GM20431 (cell line): ENCODE data around the gene MACROD2.

Source experiments
- in situ Hi-C: fragments of 300-500 bp; cut with MseI, MboI; formaldehyde crosslinking; loops from one replicate; pipeline ENCODE4 v1.15.0; 2020; ENCODE audit warnings: low sequenced_read_pairs; ENCODE audit not compliant: unreplicated experiment

The MACROD2 gene

DNA sequence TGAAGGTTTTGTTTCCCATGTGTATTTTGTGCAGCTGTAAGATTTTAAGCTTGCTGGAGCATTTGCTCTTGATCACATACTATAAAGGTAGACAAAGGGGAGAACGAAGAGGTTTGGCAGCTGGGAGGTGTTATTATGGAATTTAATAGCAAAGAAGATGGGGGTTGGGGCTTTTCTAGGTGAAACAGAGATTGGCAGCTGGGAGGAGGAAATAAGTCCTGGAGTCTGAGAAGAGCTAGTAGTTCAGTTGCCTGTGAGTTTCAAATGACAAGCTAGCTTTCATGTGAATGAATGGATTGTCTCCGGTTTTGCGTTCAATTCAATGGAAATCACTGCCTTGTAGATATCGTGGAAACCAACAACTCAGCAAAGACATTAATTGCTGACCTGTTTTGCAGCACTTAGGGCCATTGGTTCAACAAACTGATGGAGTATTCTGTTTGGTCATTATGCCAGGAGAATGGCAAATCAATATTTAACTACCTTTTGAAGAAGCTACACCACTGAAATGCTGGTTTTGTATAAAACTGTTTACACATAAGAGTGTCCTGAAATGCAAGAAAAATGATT is 380.2 kb downstream of the MACROD2 start:
- in situ Hi-C loops = no loop called here

DNA sequence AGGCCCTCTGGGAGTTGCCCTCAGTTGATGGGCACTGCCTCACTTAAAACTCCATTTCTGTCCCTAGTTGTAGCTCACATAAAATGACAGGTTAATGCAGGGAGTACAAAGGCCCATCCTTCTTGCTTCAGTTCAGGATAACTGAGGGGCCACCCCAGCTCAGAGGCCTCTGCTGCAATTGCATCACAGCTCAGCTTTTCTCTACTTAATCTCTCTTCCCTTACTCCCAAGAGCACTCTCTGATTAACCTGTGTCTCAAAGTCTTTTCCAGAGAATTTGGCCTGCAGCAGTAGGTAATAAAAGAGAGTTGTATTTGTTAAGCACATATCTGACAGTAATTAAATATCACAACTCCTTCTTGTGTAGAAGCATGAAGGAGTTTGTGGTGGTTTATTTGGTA is 383.0 kb downstream of the MACROD2 start:
- in situ Hi-C loops = no loop called here

GRCh38 chr20:14383335-14383734 is 388.0 kb downstream of the MACROD2 start:
- in situ Hi-C loops = no loop called here

DNA sequence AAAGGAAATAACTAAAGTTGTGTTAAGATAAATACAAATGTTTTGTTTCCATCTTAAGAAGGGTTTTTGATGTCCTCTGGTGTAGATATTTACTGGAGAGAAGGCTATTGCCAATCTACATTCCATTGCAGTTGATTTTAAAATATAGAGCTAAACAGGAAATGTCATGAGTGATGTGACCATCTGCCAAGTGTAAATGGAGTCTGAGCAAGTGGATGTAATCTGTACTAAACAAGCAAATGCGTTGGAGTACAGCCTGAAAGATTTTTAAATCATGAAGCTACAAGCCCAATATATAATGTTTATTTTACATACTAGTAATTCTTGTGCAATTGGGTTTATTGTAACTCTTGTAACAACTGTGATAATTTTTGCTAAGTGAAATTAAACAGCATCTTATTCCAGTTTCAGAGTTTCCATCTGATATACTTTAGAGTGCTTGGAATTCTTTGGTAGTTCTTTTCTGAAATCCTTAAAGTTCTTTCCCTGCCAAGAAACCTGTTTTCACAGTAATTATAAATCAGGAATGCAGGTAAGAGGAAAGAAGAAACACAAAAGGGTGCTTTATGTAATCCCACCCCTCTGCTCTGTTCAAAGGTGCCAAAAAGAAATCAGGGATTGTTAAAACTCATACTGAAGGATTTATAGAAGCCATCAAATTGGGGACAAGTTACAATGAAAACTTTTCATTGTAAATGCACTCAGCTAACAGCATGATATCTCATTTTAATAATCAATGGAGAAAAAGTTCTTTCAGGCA is 389.3 kb downstream of the MACROD2 start:
- in situ Hi-C loops = no loop called here

DNA sequence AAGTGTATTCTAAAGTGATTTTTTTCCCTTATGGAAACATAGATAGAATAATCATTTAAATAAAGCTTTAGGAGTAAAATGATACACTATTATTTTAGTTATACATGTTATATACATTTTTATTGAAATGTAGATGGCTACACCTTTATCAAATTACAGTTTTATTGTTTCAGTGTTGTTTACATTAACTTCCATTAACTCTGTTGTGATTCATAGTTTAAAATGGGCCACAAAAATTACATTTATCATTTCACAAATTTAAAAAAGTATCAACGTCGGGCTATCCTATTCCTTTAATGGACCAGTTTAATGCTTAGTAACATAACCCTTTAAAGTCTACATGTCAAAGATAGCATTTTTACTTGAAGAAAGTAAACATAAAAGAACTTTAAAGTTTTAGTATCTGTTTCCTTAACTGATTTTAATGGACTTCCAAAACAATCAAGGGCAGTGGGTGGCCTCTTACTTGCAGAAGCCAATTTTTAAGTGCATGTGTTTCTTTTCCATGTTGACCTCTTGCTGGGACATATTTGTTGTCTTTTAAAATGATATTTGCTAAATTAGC is 389.9 kb downstream of the MACROD2 start:
- in situ Hi-C loops = no loop called here

DNA sequence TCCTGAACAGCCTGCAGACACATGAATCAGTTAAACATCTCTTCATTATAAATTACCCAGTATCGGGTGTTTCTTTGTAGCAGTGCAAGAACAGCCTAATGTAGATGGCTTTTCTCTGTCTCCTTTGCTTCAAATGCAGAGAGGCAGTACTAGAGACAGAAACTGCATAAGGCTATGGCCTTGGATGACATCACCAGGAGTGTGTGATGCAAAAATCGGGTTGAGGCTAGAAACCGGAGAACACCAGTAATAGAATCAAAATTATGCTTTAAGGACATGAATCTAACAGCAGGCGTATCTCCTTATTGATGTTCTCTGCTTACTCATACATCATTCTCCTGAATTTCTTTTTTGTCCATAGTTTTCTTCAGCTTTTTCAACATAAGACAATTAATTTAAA is 391.4 kb downstream of the MACROD2 start:
- in situ Hi-C loops = no loop called here

DNA sequence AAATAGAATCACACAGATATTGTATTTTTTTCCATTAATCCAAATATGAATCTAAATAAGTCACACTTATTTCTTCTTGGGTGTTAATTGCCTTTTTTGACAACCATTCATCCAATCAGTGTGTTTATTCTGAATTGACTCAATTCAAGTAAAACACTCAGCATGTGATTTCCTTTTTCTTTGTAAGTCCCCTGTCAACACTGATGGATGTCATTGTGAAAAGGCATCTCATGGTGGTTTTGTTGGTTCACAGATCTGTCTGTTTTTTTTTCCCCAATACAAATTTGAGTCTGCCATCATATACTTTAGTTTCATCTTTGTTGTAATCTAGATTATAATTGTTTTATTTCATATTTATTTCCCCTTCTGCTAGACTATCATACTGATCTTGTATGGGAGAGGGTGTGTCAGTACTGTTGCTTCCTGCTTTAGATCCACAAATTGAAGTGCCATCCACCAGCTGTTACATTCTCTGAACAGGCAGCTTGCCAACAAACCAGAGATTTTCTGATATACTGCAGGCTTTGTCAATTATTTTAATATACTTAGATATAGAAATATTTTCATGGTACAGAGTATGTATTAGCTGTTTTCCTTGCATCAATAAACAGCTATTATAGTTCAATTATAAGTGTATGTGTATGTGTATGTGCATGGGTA is 406.3 kb downstream of the MACROD2 start:
- in situ Hi-C loops = no loop called here

DNA sequence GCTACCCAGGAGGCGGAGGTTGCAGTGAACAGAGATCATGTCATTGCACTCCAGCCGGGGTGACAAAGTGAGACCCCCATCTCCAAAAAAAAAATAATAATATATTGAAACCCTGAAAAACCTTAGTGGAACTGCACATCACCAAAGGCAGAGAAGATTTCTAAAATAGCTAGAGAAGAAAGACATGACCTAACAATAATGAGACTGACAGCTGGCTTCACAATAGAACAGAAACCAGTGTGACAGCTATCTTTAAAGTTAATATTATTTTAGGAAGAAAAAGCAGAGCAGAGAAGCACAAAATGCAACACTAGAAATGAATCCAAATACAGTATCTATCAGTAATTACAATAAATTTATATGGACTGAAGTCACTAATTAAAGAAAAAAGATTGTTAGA is 409.2 kb downstream of the MACROD2 start:
- in situ Hi-C loops = no loop called here

DNA sequence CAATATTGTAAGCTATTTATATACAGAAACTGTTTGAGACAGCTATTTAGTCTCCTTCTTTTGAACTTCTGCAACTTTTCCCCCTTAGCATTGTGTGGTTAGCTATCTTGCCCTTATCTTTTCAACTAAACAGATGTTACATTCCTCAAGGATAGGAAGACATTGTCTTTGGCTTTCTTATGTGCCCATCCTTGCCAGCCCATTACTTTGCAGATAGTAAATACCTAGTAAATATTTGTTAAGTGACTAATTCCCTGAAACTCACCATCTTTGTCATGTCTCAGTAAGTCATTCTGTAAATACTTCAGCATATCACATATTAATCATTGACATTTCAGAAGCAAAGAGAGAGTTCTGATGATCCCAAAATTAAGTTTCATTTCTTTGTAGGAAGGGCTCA is 411.2 kb downstream of the MACROD2 start:
- in situ Hi-C loops = no loop called here

DNA sequence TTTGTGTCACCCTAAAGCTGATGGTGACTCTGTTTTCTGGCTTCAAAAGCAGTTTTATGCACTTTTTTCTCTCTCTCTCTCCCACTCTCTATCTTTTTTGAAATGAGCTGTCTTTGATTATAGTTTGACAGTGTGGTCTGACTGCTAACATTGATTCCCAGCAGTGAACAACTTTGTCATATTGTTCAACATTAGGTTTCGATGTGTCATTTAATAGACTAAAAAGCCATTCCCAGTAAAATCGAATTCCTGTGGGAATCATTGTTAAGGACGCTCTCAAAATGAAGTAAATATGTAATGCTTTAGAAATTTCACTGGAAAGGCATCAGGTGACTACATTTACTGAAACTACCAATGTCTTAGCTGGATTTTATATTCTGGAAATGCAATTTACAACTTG is 412.0 kb downstream of the MACROD2 start:
- in situ Hi-C loops = no loop called here

GRCh38 chr20:14410869-14411555 is 415.7 kb downstream of the MACROD2 start:
- in situ Hi-C loops = no loop called here

- in situ Hi-C loops = no loop called here
Observed at GRCh38 chr20:14412065-14412681, 416.9 kb downstream of the MACROD2 start.

- in situ Hi-C loops = no loop called here
Observed at GRCh38 chr20:14413835-14414234, 418.5 kb downstream of the MACROD2 start.

- in situ Hi-C loops = no loop called here
Observed at GRCh38 chr20:14414560-14414959, 419.2 kb downstream of the MACROD2 start.

DNA sequence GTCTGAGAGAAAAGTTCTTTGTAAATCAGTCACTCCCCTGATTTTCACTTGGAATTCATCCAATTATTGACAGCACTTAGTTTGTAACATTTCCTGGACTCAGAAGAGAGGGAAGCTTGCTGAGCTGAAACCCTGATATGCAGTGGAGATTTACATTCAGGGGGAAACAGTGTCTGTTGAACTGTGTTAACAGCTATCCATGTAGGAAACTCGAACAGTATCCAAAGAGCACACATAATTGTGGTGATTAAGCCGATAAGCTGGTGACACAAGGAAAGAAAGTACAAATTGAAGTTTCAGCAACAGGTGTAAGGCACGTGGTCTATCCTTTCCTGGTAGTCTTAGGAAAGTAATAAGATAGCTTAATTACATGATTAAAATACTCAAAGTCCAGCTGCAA is 420.2 kb downstream of the MACROD2 start:
- in situ Hi-C loops = no loop called here

DNA sequence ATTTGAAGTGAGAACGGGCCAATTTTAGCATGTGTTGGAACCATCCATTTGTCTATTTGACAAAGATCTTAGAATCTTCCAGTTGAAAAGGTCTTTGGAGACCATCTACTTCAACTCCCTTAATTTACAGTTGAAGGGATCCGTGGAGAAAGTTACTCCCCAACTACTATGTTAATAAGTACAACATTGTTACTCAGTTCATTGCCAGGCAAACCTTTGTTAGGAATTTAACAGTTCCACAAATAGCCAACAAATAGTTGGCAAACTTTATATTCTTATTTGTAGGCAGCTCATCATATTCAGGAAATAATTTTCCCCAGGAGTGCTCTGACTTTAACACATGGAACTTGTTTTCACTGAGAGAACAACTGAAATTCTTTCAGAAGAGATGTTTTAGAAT is 423.1 kb downstream of the MACROD2 start:
- in situ Hi-C loops = no loop called here

DNA sequence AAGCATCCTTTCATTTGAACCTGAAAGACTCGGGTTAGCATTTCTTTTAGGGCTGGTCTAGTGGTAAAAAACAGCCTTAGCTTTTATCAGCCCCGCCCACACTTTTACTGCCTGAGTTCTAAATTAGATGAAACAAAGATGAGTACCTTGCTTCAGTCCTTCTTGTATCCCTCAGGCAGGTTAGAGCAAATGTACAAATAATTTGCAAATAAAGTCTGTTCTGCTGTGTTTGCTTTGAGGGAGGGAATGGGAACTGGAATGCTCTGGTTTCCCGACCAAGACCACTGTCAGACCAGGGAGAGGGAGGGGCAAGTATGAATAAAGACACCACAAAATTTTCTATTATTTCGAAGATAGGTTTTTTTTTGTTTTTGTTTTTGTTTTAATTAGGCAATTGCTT is 427.6 kb downstream of the MACROD2 start:
- in situ Hi-C loops = no loop called here

- in situ Hi-C loops = no loop called here
Observed at GRCh38 chr20:14431568-14431967, 436.3 kb downstream of the MACROD2 start.

GRCh38 chr20:14432085-14432484 is 436.8 kb downstream of the MACROD2 start:
- in situ Hi-C loops = no loop called here

DNA sequence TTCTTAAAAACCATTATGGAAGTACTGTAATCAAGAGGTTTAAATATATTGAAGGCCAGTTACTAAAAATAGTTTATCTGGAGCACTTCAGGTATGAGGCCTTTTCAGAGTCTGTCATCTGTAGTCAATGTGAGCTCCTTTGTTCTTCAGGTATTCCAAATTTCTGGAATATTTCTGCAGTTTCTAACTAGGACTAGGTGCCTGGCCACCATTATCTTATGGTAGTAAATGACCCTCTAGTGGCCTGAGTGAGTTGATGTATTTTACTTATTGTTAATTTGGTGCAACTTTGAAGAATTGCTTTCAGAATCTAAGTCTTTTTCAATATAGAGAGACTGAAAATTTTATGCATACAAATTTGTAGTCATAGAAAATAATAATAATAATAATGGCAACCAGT is 437.3 kb downstream of the MACROD2 start:
- in situ Hi-C loops = no loop called here
